Measurements from ENCODE around the gene THY1. TPM values are rescaled to one million over a fixed set of nuclear protein-coding genes. Genes with fewer than 3 reads are reported as not detected.

Gene THY1
- total RNA-seq, 1 donor from 2014 or later, result not detected

- no peak for DNase-seq
- peaks cover 3% of the 10 kb centered on the region for H3K36me3 Mint-ChIP-seq (ENCODE audit: low read depth)
- ATAC-seq (ENCODE audit: low read depth), result no peak
- peaks cover 23% of the 10 kb centered on the region for H3K27me3 Mint-ChIP-seq
- no peak for TF ChIP-seq CTCF (IDR thresholded peaks at IDR 0.05)
- H3K9me3 Mint-ChIP-seq, result peaks cover 17% of the 10 kb centered on the region
- ChIA-PET POLR2A (no interaction called here), CTCF (no interaction called here)
- no peak overlapping the region for H3K4me3 Mint-ChIP-seq
- peaks cover 3% of the 10 kb centered on the region for H3K4me1 Mint-ChIP-seq
- H3K27ac Mint-ChIP-seq, result no peak overlapping the region
- intact Hi-C loops (cut with micrococcal nuclease), result no loop called here
Observed at GRCh38 chr11:119403021-119403420, 20.0 kb downstream of the THY1 start.

GRCh38 chr11:119402470-119402869 is 20.5 kb downstream of the THY1 start:
- ATAC-seq (ENCODE audit: low read depth), result no peak
- intact Hi-C loops (cut with micrococcal nuclease), result no loop called here
- peaks cover 28% of the 10 kb centered on the region for H3K27me3 Mint-ChIP-seq
- no peak for DNase-seq
- peaks cover 3% of the 10 kb centered on the region for H3K4me1 Mint-ChIP-seq
- H3K27ac Mint-ChIP-seq, result no peak overlapping the region
- H3K9me3 Mint-ChIP-seq, result peaks cover 21% of the 10 kb centered on the region
- TF ChIP-seq CTCF (IDR thresholded peaks at IDR 0.05), result no peak
- ChIA-PET CTCF (no interaction called here), POLR2A (no interaction called here)
- peaks cover 3% of the 10 kb centered on the region for H3K36me3 Mint-ChIP-seq (ENCODE audit: low read depth)
- H3K4me3 Mint-ChIP-seq, result no peak overlapping the region

- H3K27ac Mint-ChIP-seq, result no peak overlapping the region
- peaks cover 21% of the 10 kb centered on the region for H3K9me3 Mint-ChIP-seq
- no peak overlapping the region for H3K4me3 Mint-ChIP-seq
- intact Hi-C loops (cut with micrococcal nuclease), result no loop called here
- no peaks in the 10 kb centered on the region for H3K4me1 Mint-ChIP-seq
- ATAC-seq (ENCODE audit: low read depth), result no peak
- DNase-seq, result no peak
- peaks cover 32% of the 10 kb centered on the region for H3K27me3 Mint-ChIP-seq
- TF ChIP-seq CTCF (IDR thresholded peaks at IDR 0.05), result no peak
- H3K36me3 Mint-ChIP-seq (ENCODE audit: low read depth), result peaks cover 3% of the 10 kb centered on the region
- ChIA-PET CTCF (no interaction called here), POLR2A (no interaction called here)
Observed at GRCh38 chr11:119400860-119401259, 22.1 kb downstream of the THY1 start.

GRCh38 chr11:119397740-119398139 is 25.2 kb downstream of the THY1 start:
- ATAC-seq (ENCODE audit: low read depth), result no peak
- H3K36me3 Mint-ChIP-seq (ENCODE audit: low read depth), result peaks cover 3% of the 10 kb centered on the region

GRCh38 chr11:119396835-119397234 is 26.1 kb downstream of the THY1 start:
- POLR2A ChIA-PET, result interaction anchor here (0.7 kb wide), 1 partner anchor 33 kb away, joined by 3 read pairs; no protein-coding TSS in a partner anchor
- intact Hi-C loops (cut with micrococcal nuclease), result no loop called here
- CTCF ChIA-PET, result no interaction called here
- DNase-seq (no peak), ATAC-seq (ENCODE audit: low read depth) (no peak)
- TF ChIP-seq CTCF (IDR thresholded peaks at IDR 0.05), result no peak
- Mint-ChIP-seq H3K4me1 (no peaks in the 10 kb centered on the region), H3K27me3 (peaks cover 44% of the 10 kb centered on the region), H3K9me3 (peaks cover 21% of the 10 kb centered on the region), H3K27ac (no peak overlapping the region), H3K4me3 (no peak overlapping the region), H3K36me3 (ENCODE audit: low read depth) (peaks cover 3% of the 10 kb centered on the region)

More at GRCh38 chr11:119397740-119398139, 25.2 kb downstream of the THY1 start:
- no peak for DNase-seq
- peaks cover 21% of the 10 kb centered on the region for H3K9me3 Mint-ChIP-seq
- no peak overlapping the region for H3K4me3 Mint-ChIP-seq
- ChIA-PET POLR2A (no interaction called here), CTCF (no interaction called here)
- H3K27ac Mint-ChIP-seq, result no peak overlapping the region
- H3K27me3 Mint-ChIP-seq, result peaks cover 43% of the 10 kb centered on the region
- intact Hi-C loops (cut with micrococcal nuclease), result no loop called here
- no peaks in the 10 kb centered on the region for H3K4me1 Mint-ChIP-seq
- no peak for TF ChIP-seq CTCF (IDR thresholded peaks at IDR 0.05)

Data from activated B cell treated with CpG ODN at 0.5 μM for 24 hours (primary cell).